Osteoblast (primary cell): ENCODE measurements around the gene EBPL. TPM values are rescaled to one million over a fixed set of nuclear protein-coding genes. Genes with fewer than 3 reads are reported as not detected.
A peak's percentile ranks its signal among the peaks of the same experiment; 100 is the strongest.

Experiments
- DNase-seq: peaks from one replicate; pipeline ENCODE4 v3.0.0; 2011; ENCODE audit warnings: low spot score, mixed read lengths; ENCODE audit not compliant: insufficient read length; ENCODE audit errors: missing footprints
- H2AFZ ChIP-seq: 2 replicates; pipeline ENCODE4 v1.6.0; 2011; ENCODE audit warnings: mild to moderate bottlenecking, low read length
- H3K27ac ChIP-seq: 2 replicates; pipeline ENCODE4 v1.5.1; 2011; ENCODE audit warnings: mild to moderate bottlenecking, low read depth, low read length, moderate library complexity
- H3K27me3 ChIP-seq: 2 replicates; pipeline ENCODE4 v1.6.0; 2012; ENCODE audit warnings: mild to moderate bottlenecking, control low read depth, inconsistent platforms, low read length, moderate library complexity; ENCODE audit not compliant: insufficient read depth
- H3K36me3 ChIP-seq: 2 replicates; pipeline ENCODE4 v1.5.1; 2011; ENCODE audit warnings: mild to moderate bottlenecking, low read length, control low read depth, moderate library complexity; ENCODE audit not compliant: insufficient read depth
- H3K4me1 ChIP-seq: 2 replicates; pipeline ENCODE4 v1.5.1; 2011; ENCODE audit warnings: mild to moderate bottlenecking, low read length, control low read depth, moderate library complexity; ENCODE audit not compliant: insufficient read depth
- H3K4me2 ChIP-seq: 2 replicates; pipeline ENCODE4 v1.6.0; 2011; ENCODE audit warnings: mild to moderate bottlenecking, low read length; ENCODE audit not compliant: insufficient read depth
- H3K4me3 ChIP-seq: fragments of 200-600 bp; sonication (generic); 3 replicates; pipeline ENCODE4 v1.5.1; 2012; ENCODE audit warnings: mild to moderate bottlenecking, low read length, inconsistent platforms; ENCODE audit not compliant: insufficient read depth
- H3K79me2 ChIP-seq: 2 replicates; pipeline ENCODE4 v1.6.0; 2012; ENCODE audit warnings: mild to moderate bottlenecking, low read length, control low read depth, inconsistent platforms; ENCODE audit not compliant: insufficient read depth
- H3K9me3 ChIP-seq: 2 replicates; pipeline ENCODE4 v1.5.1; 2011; ENCODE audit warnings: low read depth, low read length, control low read depth
- H4K20me1 ChIP-seq: 2 replicates; pipeline ENCODE4 v1.6.0; 2012; ENCODE audit warnings: mild to moderate bottlenecking, low read length, control low read depth; ENCODE audit not compliant: insufficient read depth
- total RNA-seq: library from RNA; depleted of rRNA; stranded (reverse); fragments of >200 nt; gene quantifications from 2 replicates; pipeline ENCODE4 v1.2.3, GENCODE V29; 2012
- TF ChIP-seq, protein P1 (sequence below): IDR thresholded peaks from 2 replicates; pipeline ENCODE4 v1.5.1; 2011; ENCODE audit warnings: mild to moderate bottlenecking, low read depth, low read length, moderate library complexity; ENCODE audit errors: extremely low read depth

Gene EBPL
- total RNA-seq, 1 donor = 26.1 TPM

- peak; percentile 91 for DNase-seq
- Histone ChIP-seq H3K79me2 (no peaks in the 10 kb centered on the region), H3K4me3 (no peak overlapping the region), H4K20me1 (no peaks in the 10 kb centered on the region), H3K4me1 (peaks cover 22% of the 10 kb centered on the region), H3K36me3 (peaks cover 14% of the 10 kb centered on the region), H3K27me3 (no peaks in the 10 kb centered on the region), H3K4me2 (no peak overlapping the region), H3K9me3 (no peaks in the 10 kb centered on the region), H2AFZ (no peak overlapping the region), H3K27ac (no peak overlapping the region)
- TF ChIP-seq, protein P1, sequence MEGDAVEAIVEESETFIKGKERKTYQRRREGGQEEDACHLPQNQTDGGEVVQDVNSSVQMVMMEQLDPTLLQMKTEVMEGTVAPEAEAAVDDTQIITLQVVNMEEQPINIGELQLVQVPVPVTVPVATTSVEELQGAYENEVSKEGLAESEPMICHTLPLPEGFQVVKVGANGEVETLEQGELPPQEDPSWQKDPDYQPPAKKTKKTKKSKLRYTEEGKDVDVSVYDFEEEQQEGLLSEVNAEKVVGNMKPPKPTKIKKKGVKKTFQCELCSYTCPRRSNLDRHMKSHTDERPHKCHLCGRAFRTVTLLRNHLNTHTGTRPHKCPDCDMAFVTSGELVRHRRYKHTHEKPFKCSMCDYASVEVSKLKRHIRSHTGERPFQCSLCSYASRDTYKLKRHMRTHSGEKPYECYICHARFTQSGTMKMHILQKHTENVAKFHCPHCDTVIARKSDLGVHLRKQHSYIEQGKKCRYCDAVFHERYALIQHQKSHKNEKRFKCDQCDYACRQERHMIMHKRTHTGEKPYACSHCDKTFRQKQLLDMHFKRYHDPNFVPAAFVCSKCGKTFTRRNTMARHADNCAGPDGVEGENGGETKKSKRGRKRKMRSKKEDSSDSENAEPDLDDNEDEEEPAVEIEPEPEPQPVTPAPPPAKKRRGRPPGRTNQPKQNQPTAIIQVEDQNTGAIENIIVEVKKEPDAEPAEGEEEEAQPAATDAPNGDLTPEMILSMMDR = no peak
These were observed 23.5 kb downstream of the EBPL start for GRCh38 chr13:49667773-49668172.

DNA sequence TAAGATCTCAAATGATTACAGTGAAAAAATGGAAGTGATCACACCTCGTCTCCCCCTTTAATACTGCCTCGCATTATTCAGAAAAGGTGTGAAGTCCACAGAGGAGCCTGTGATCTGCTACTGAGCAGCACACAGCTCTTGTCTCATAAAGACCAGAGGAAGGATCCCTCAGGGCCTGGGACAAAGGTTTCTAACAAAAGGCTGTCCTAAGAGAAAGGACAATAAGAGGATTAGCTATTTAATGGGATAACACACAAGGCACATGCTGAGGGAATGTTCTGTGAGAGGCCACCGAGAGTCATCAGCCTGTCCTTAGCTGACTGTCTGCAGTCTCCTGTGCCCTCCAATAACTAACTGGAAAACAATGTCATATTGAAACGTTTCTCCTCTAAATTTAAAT is 26.7 kb downstream of the EBPL start:
- H3K4me1 ChIP-seq = peaks cover 6% of the 10 kb centered on the region
- H2AFZ ChIP-seq = no peak overlapping the region
- TF ChIP-seq, protein P1 = no peak
- no peaks in the 10 kb centered on the region for H3K9me3 ChIP-seq
- H3K4me3 ChIP-seq = no peak overlapping the region
- no peak for DNase-seq
- H3K4me2 ChIP-seq = no peak overlapping the region
- H4K20me1 ChIP-seq = no peaks in the 10 kb centered on the region
- H3K79me2 ChIP-seq = no peaks in the 10 kb centered on the region
- H3K36me3 ChIP-seq = peaks cover 14% of the 10 kb centered on the region
- H3K27ac ChIP-seq = no peak overlapping the region
- H3K27me3 ChIP-seq = no peaks in the 10 kb centered on the region

GRCh38 chr13:49657241-49657641 is 34.0 kb downstream of the EBPL start:
- Histone ChIP-seq H3K4me2 (no peak overlapping the region), H3K4me1 (peaks cover 6% of the 10 kb centered on the region), H3K27me3 (no peaks in the 10 kb centered on the region), H3K9me3 (no peaks in the 10 kb centered on the region), H3K36me3 (peaks cover 11% of the 10 kb centered on the region), H2AFZ (no peak overlapping the region), H3K27ac (no peak overlapping the region), H3K79me2 (no peaks in the 10 kb centered on the region), H3K4me3 (no peak overlapping the region), H4K20me1 (no peaks in the 10 kb centered on the region)
- TF ChIP-seq, protein P1 = no peak
- DNase-seq = no peak

GRCh38 chr13:49655906-49656305 is 35.4 kb downstream of the EBPL start:
- no peak for DNase-seq
- TF ChIP-seq, protein P1 = no peak
- Histone ChIP-seq H3K27me3 (no peaks in the 10 kb centered on the region), H4K20me1 (no peaks in the 10 kb centered on the region), H2AFZ (no peak overlapping the region), H3K27ac (no peak overlapping the region), H3K9me3 (no peaks in the 10 kb centered on the region), H3K36me3 (peaks cover 11% of the 10 kb centered on the region), H3K4me2 (no peak overlapping the region), H3K4me1 (peaks cover 6% of the 10 kb centered on the region), H3K79me2 (no peaks in the 10 kb centered on the region), H3K4me3 (no peak overlapping the region)
